ENCODE results near the gene SERHL2. TPM values are rescaled to one million over a fixed set of nuclear protein-coding genes. Genes with fewer than 3 reads are reported as not detected.

Gene SERHL2
- total RNA-seq, 1 experiment from 2014 or later = 1.0 TPM

GRCh38 chr22:42621505-42622002 lies 67.8 kb downstream of the SERHL2 start:
- no peak overlapping the region for H4K8ac ChIP-seq (replicated peaks; ENCODE audit: insufficient read length, low read depth, low read length)
- DNase-seq = peak; percentile 93
- H2BK5ac ChIP-seq (ENCODE audit: insufficient read length, low read length) = no peak overlapping the region
- H3K23ac ChIP-seq (ENCODE audit: insufficient read length, low read depth, low read length) = no peak overlapping the region
- H3K9ac ChIP-seq (ENCODE audit: extremely low read depth, insufficient read length, low read length) = no peak overlapping the region
- no peak overlapping the region for H3K14ac ChIP-seq (ENCODE audit: insufficient read depth, low read length)
- no peak overlapping the region for H2BK15ac ChIP-seq (ENCODE audit: low read depth, low read length)
- H3K4me2 ChIP-seq (ENCODE audit: insufficient read depth, insufficient read length, low read length) = no peak overlapping the region
- WGBS (ENCODE audit: extremely low coverage, insufficient read length, low lambda C conversion rate) = no CpG with 5 or more reads among the region's 11 CpGs
- peak; percentile 99 for TF ChIP-seq CTCF (conservative IDR thresholded peaks at IDR 0.05)
- no peak overlapping the region for H2BK120ac ChIP-seq (ENCODE audit: low read depth, low read length, poor library complexity, severe bottlenecking)
- H2AFZ ChIP-seq (ENCODE audit: low read length) = no peak overlapping the region
- H3K36me3 Mint-ChIP-seq (ENCODE audit: insufficient read depth in 1 of 3, low read depth in 3 of 3) = peaks cover 2 to 26% (median 14%) of the 10 kb centered on the region in 3 experiments
- H3K4me1 ChIP-seq (ENCODE audit: insufficient read depth, low read length) = no peaks in the 10 kb centered on the region
- H2BK20ac ChIP-seq (ENCODE audit: low read depth, low read length, poor library complexity, severe bottlenecking) = no peak overlapping the region
- no peak overlapping the region for H3K4me3 Mint-ChIP-seq
- H3T11ph ChIP-seq (ENCODE audit: low read length) = no peak overlapping the region
- no peaks in the 10 kb centered on the region for H3K9me3 ChIP-seq (ENCODE audit: control insufficient read depth, low read depth, low read length)
- H4K20me1 ChIP-seq (ENCODE audit: control insufficient read depth, insufficient read depth, insufficient read length) = no peaks in the 10 kb centered on the region
- no peaks in the 10 kb centered on the region for H3K9me3 Mint-ChIP-seq
- H3K4ac ChIP-seq (ENCODE audit: low read depth, low read length) = no peak overlapping the region
- no peaks in the 10 kb centered on the region for H3K27me3 ChIP-seq (ENCODE audit: insufficient read depth, low read length)
- no peaks in the 10 kb centered on the region; the same call in 1 of the 2 replicates for H3K27me3 Mint-ChIP-seq (ENCODE audit: low read depth)
- H4K91ac ChIP-seq (ENCODE audit: insufficient read length, low read depth, low read length) = no peak overlapping the region
- H3K4me1 Mint-ChIP-seq = peaks cover 12 to 17% of the 10 kb centered on the region in 2 experiments
- H3K23me2 ChIP-seq (ENCODE audit: insufficient read length, low read depth, low read length, poor library complexity, severe bottlenecking) = no peaks in the 10 kb centered on the region
- no peak overlapping the region for H3K27ac ChIP-seq (ENCODE audit: insufficient read length, low read depth, low read length)
- no peak overlapping the region for H3K56ac ChIP-seq (ENCODE audit: insufficient read length, low read depth, low read length)
- H4K5ac ChIP-seq (ENCODE audit: insufficient read length, low read depth, low read length) = no peak overlapping the region
- no peaks in the 10 kb centered on the region for H3K79me1 ChIP-seq (ENCODE audit: insufficient read depth, low read depth, low read length, poor library complexity, severe bottlenecking)
- peak overlapping the region in 2 of 3 experiments; percentile 52 to 61; a peak in 2 of 7 replicates for H3K27ac Mint-ChIP-seq
- no peak overlapping the region for H2AK5ac ChIP-seq (ENCODE audit: insufficient read length, low read length)
- H2BK12ac ChIP-seq (ENCODE audit: insufficient read length, low read depth, low read length) = no peak overlapping the region
- H3K79me2 ChIP-seq (ENCODE audit: insufficient read depth, low read length) = no peaks in the 10 kb centered on the region
- H3K18ac ChIP-seq (ENCODE audit: insufficient read length, low read depth, low read length) = no peak overlapping the region
